A673 (cell line): ENCODE results near the gene FAM151A.

Experiments
- EZH2 ChIP-seq: fragments of 200-600 bp; sonication (generic); IDR thresholded peaks from 2 replicates; pipeline ENCODE4 v1.6.1; 2017; ENCODE audit warnings: borderline replicate concordance, low read depth, mild to moderate bottlenecking, mixed read lengths, antibody characterized with exemption, low read length; ENCODE audit not compliant: poor library complexity, severe bottlenecking
- TF ChIP-seq, protein P1 (sequence below): fragments of 300-800, 200-600 bp; sonication (generic); conservative IDR thresholded peaks from 2 replicates; pipeline ENCODE4 v1.5.1; 2017; ENCODE audit warnings: low read depth, mild to moderate bottlenecking, antibody characterized with exemption, low read length, moderate library complexity, mixed read lengths

- TF ChIP-seq, protein P1, sequence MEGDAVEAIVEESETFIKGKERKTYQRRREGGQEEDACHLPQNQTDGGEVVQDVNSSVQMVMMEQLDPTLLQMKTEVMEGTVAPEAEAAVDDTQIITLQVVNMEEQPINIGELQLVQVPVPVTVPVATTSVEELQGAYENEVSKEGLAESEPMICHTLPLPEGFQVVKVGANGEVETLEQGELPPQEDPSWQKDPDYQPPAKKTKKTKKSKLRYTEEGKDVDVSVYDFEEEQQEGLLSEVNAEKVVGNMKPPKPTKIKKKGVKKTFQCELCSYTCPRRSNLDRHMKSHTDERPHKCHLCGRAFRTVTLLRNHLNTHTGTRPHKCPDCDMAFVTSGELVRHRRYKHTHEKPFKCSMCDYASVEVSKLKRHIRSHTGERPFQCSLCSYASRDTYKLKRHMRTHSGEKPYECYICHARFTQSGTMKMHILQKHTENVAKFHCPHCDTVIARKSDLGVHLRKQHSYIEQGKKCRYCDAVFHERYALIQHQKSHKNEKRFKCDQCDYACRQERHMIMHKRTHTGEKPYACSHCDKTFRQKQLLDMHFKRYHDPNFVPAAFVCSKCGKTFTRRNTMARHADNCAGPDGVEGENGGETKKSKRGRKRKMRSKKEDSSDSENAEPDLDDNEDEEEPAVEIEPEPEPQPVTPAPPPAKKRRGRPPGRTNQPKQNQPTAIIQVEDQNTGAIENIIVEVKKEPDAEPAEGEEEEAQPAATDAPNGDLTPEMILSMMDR, result no peak
- TF ChIP-seq EZH2, result no peak
Measured at GRCh38 chr1:54597455-54598030, 25.8 kb downstream of the FAM151A start.
